T1000 (cell line): Measurements from ENCODE around the gene CFAP43.

ENCODE experiments used
- DNase-seq: peaks from one replicate; lab custom pipeline; 2025; ENCODE audit warnings: mixed read lengths; lab: John Stamatoyannopoulos, UW

The CFAP43 gene

DNA sequence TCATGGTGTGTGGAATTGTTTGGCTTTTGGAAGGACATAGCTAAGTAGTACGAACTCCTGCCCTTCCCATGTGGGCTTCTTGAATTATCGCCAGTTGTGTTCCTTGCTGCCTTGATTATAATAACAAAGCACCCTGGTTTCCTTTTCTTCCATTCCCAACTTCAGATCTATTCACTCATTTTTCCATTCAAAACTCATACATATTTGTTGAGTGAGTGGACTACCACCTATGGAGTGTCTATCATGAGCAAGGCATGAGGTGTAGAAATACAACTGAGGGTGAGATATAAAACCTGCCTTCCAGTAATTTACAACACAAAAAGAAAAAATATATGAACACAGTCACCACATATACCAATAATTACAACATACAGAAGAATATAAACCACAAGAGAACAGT lies 141.6 kb downstream of the CFAP43 start:
- no peak for DNase-seq

DNA sequence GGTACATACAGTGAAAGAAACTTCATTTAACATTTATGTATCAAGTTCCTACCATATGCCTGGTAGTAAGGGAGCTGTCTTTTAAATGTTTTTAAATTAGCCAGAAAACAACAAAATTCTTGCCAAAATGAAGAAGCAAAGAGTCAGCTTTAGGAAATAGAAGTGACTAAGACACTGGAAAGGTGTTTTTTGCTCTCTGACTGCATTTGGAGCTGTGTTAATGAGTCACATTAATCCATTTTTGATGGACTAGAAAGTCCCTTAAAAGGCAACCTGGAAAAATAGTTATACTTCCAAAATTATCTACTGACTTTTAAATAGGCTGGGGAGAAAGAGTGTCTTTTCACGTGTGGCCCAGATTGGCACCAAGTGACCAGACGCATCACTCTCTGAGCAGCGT lies 142.5 kb downstream of the CFAP43 start:
- no peak for DNase-seq

- DNase-seq: no peak
These were observed 143.9 kb downstream of the CFAP43 start for GRCh38 chr10:104088239-104088638.

DNA sequence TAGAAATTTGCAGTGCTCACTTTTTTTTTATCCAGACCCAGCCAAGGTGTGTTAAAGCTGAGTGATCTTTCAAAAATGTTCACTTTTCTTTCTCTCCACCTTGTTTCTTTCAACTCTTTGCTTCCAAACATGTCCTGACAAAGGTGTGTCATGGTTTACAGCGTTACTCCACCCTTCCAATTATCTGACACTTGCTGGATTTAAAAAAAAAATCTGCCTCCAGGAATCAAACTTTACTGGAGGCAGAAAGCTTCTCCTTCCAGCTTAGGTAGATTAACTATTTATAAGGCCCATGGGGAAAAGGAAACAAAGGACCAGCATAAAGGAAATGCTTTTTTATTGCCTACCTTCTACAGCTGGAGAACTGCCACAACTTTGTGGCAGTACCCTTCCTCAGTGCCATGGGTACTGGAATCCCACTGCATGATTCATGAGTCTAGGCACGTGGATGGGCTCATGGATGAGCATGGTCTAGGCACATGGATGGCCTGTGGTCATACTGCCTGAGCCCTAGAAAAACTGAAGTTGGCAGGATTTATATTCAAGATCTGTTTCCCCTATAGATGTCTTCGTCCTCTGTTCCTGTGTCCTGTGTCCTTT lies 146.3 kb downstream of the CFAP43 start, which contains the start of gene COL17A1:
TSS of gene COL17A1 (minus strand) at position 80 of the 600 bp plus-strand sequence. CDS start 5,207 bp downstream, outside the sequence.
- no peak for DNase-seq

DNA sequence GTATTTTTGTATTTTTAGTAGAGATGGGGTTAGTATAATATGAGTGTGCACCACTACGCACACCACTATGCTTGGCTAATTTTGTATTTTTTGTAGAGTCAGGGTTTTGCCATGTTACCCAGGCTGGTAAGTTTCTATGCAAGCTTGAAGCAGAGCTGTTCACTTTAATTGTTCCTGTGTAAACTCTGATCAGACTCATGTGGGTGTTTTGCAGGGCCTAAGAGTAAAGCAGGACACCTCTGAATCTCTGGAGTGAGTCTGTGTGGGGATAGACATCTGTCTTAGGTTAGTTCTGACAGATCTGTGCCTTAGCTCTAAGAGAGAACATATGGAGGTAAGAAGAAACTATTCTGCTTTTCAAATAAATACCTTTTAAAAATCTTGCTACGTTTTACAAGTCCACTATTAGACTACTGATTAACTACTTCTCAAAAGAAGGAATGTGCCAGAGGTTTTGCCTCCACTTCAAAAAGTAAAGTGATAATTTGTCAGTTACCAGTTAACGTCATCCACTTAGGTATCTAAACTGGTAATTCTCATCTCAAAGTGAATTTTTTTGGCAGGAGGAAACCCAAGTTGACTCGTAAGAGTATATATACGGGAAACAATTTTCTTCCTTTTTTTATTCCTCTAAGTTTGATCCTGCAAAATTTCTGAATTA lies 147.6 kb downstream of the CFAP43 start:
- no peak for DNase-seq

GRCh38 chr10:104081998-104082397 lies 150.2 kb downstream of the CFAP43 start:
- DNase-seq: no peak

- DNase-seq: no peak
These were observed 151.4 kb downstream of the CFAP43 start for GRCh38 chr10:104080762-104081161.
